Stimulated activated CD4-positive, alpha-beta T cell treated with anti-CD3 and anti-CD28 coated beads, Interleukin-2, amount 100 ng/mL, for 24 hours (primary cell): ENCODE results near the gene PURA.

ENCODE experiments used
- DNase-seq, 2 donors: peaks; one replicate each; pipeline ENCODE4 v3.0.0-alpha.2; 2020

PURA gene

DNA sequence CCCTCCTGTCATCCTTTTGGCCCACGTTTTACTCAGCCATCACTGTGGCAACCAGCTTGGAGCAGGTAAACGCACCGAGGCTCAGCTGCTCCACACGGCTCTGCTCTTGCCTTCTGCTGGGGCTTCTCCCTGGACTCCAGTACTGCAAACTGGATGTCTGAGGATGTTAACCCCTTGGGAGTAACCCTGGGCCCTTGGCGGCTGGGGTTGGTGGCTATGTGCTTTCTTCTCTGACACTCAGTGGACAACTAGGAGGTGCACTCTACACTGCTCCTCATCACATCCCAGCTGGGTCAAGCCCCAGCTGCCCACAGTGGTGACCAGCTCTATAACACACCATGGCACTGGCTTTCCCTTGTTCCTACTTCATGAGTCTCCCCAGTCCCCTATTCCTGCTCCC, 48.9 kb downstream of the PURA start:
- no peak for DNase-seq

- no peak for DNase-seq
These were observed 51.4 kb downstream of the PURA start for GRCh38 chr5:140165101-140165922.

- DNase-seq, result no peak
These were observed 52.0 kb downstream of the PURA start for GRCh38 chr5:140165923-140166270.

DNA sequence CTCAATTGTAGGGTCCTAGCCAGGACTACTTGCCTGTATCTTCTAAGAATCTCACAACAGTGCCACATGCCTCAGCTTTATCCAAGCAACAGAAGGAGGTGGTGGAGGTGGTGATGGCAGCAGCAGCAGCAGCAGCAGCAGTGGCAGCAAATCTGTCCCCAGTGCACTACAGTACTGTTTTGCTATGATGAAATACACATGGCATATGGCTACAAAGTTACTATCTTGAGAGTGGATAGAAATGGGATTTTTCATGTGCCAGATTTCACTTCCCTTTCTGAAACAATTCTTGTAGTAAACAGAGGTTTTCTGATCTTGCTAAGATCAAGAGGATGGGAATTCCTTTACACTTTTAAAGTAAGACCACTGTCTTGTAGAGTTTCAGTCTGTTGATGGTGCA, 53.0 kb downstream of the PURA start:
- no peak for DNase-seq

DNA sequence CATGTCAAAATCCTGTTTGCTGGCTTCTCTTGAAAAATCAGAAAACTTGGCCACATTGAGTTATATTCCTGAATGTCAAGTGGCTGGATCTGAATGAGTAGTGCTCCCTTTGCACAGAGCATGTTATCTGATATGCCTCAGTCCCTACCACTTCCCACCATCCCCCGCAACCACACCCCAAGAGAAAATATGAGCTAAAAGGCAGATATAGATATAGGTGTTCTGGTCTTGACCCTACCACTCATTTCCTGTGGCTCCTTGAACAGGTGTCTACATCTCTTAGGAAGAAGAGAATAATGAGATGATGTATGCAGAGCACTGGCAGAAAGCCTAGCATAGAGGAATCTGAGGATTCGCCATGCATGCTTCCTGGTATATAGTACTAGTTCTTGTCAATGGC, 54.5 kb downstream of the PURA start:
- DNase-seq, result no peak

DNA sequence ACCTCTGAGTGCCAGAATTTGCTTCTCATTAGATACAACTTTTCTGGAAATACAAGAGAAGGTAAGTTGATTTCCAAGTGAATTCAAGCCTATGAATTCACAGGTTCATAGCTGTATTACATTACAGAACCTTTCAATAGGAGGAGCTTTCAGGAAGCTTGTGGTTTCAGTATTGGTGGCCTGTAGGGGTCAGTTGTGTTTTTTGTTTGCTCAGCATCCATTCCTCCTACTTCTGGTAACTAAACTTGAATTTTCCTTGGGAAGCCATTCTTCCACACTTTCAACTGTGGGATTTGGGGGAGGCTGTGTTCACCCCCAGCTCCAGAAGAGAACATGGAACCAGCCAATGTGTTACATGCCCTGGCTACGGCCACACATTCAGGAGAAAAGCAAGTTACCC, 55.5 kb downstream of the PURA start:
- no peak for DNase-seq

GRCh38 chr5:140172483-140172882, 58.6 kb downstream of the PURA start:
- DNase-seq, result no peak

DNA sequence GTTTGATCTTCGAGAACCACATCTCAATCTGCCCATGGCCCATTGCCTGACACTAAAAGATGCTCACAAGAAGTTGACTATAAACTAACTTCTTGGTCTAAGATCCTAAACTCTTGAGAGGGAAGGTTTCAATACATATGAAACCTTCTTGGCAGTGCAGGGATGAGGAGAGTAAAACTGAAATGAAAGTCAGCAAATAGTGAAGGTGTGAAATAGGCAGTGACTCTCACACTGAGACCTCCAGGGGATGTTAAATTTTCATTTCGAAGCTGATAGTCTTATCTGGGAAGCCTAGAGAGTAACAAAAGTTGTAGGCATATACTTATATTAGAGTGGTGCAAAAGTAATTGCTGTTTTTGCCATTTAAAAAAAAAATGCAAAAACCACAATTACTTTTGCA, 60.1 kb downstream of the PURA start:
- DNase-seq, result no peak

DNA sequence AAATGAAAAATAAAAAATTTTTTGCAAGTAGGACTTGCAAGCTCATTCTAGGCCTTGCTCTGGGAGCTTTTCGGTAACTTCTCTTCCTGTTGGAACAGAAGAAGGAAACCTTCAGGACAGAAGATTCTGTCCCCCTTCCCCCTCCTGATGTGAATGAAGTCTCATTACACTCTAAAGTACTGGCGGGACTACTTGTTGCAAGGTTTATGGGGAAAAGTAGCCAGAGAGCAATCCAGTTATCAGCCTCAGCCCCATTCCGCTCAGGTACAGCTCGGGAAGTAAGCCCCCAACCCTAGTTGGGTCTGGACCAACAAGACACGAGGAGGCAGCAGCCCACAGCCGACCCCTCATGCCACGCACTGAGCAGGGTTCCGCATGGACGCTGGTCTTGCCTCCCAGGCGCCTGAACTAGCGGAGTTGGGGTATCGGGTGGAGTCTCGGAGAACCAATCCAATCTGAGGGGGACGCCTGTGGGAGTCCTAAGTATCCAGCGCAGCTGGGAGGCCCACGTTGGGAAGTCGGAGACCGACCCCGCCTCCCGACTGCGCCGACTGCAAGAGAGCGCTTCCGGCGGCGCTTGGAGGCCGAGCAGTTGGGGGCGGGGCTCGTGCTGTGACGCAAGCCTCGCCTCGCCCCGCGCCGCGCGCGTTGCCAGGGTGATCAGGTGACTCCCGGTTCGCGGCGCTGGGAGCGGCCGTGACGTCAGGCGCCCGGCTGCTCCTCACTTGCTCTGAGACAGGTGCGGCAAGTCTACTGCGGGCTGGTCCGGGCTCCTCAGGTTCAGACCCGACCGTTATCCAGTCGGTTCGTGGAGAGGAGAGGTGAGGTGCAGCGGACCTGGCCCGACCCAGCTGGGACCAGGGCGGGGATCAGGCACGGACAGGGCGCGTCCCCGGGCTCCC, 60.8 kb downstream of the PURA start, which contains the start of gene CYSTM1:
Gene CYSTM1, plus strand, starts transcription at position 724 of the 902 bp plus-strand sequence. CDS start 19,278 bp downstream, outside the sequence.
- DNase-seq, result peak; percentile 93 to 97
